HCT116 (cell line): ENCODE data around the gene ADGRL3. TPM values are rescaled to one million over a fixed set of nuclear protein-coding genes. Genes with fewer than 3 reads are reported as not detected.

Source experiments
- ATAC-seq: fragments of 200-7000 bp; cut with Tn5 transposase; 2 replicates; pipeline ENCODE4 v1.9.1; 2020; ENCODE audit warnings: mild to moderate bottlenecking, moderate library complexity
- BruUV-seq: library from RNA; stranded (reverse); fragments of 400-500 nt; replicated peaks from 2 replicates; lab custom pipeline; 2021; lab: Mats Ljungman, UMichigan
- CTCF ChIA-PET: fragments of 300-600 bp; sonication (Branson Sonifier 250); formaldehyde crosslinking; loops from one replicate; lab custom pipeline; 2021; ENCODE audit warnings: antibody characterized with exemption; lab: Charles Lee
- POLR2A ChIA-PET: fragments of 300-600, 350-600 bp; sonication (Branson Sonifier 250); formaldehyde crosslinking; loops from one replicate; lab custom pipeline; 2021; ENCODE audit warnings: antibody characterized with exemption; lab: Charles Lee
- RAD21 ChIA-PET, 2 experiments: fragments of 300-600 bp; sonication (Branson Sonifier 250); formaldehyde crosslinking; loops; one replicate each; lab custom pipeline; 2023; ENCODE audit warnings: low total read pairs in 2 of 2; ENCODE audit not compliant: uncharacterized antibody in 2 of 2, unreplicated experiment in 2 of 2, low non-redundant PET in 1 of 2; lab: Charles Lee
- DNase-seq: peaks from one replicate; pipeline ENCODE4 v3.0.0-alpha.2; 2010; ENCODE audit warnings: low read depth, low spot score
- H2AFZ ChIP-seq: fragments of 200-600 bp; shearing (Covaris generic), sonication (generic); 2 replicates; pipeline ENCODE4 v1.6.1; 2017; ENCODE audit warnings: low read depth, mixed run types, mixed read lengths, antibody characterized with exemption, low read length; ENCODE audit not compliant: poor library complexity, severe bottlenecking
- H3K27ac ChIP-seq: 2 replicates; pipeline ENCODE4 v1.5.1; 2012; ENCODE audit warnings: low read depth, low read length
- H3K27me3 ChIP-seq: fragments of 200-600 bp; sonication (generic); 2 replicates; pipeline ENCODE4 v1.6.1; 2016; ENCODE audit warnings: mixed run types, low read length, mixed read lengths; ENCODE audit not compliant: insufficient read depth
- H3K36me3 ChIP-seq, 2 experiments: fragments of 200-500 bp in 1 of 2; fragments of 200-600 bp in 1 of 2; sonication (Bioruptor generic) in 1 of 2; sonication (generic) in 1 of 2; 2 replicates each; pipeline versions ENCODE4 v1.5.1 to v1.6.1; 2014 to 2016; ENCODE audit warnings: low read length in 2 of 2, inconsistent platforms in 1 of 2, mixed read lengths in 1 of 2, mixed run types in 1 of 2; ENCODE audit not compliant: insufficient read depth in 2 of 2, control insufficient read depth in 1 of 2
- H3K4me1 ChIP-seq, 2 experiments: fragments of 200-600 bp in 1 of 2; sonication (generic) in 1 of 2; 2 replicates each; pipeline versions ENCODE4 v1.5.1 to v1.6.1; 2012 to 2017; ENCODE audit warnings: low read length in 2 of 2, inconsistent platforms in 1 of 2, mild to moderate bottlenecking in 1 of 2, mixed read lengths in 1 of 2, mixed run types in 1 of 2, moderate library complexity in 1 of 2; ENCODE audit not compliant: insufficient read depth in 2 of 2, control insufficient read depth in 1 of 2
- H3K4me2 ChIP-seq: fragments of 200-600 bp; sonication (generic); 2 replicates; pipeline ENCODE4 v1.6.1; 2017; ENCODE audit warnings: mixed run types, low read length, mixed read lengths
- H3K4me3 ChIP-seq, 2 experiments: fragments of 200-600 bp in 1 of 2; sonication (generic) in 1 of 2; replicated peaks in 1 of 2; 2 replicates each; pipeline ENCODE4 v1.5.1; 2011 to 2016; ENCODE audit warnings: low read length in 2 of 2, control low read depth in 1 of 2, low read depth in 1 of 2, mild to moderate bottlenecking in 1 of 2, mixed read lengths in 1 of 2, mixed run types in 1 of 2
- H3K79me2 ChIP-seq: fragments of 200-600 bp; sonication (generic); 2 replicates; pipeline ENCODE4 v1.6.1; 2017; ENCODE audit warnings: mild to moderate bottlenecking, mixed run types, low read length, moderate library complexity, mixed read lengths; ENCODE audit not compliant: insufficient read depth
- H3K9ac ChIP-seq: fragments of 200-600 bp; sonication (generic); 2 replicates; pipeline ENCODE4 v1.6.1; 2016; ENCODE audit warnings: low read length, mixed read lengths
- H3K9me2 ChIP-seq: fragments of 200-600 bp; sonication (generic), shearing (Covaris generic); 2 replicates; pipeline ENCODE4 v1.6.1; 2017; ENCODE audit warnings: mixed run types, mild to moderate bottlenecking, moderate library complexity; ENCODE audit not compliant: insufficient read depth
- H3K9me3 ChIP-seq, 2 experiments: fragments of 200-500 bp in 1 of 2; fragments of 200-600 bp in 1 of 2; sonication (Bioruptor generic) in 1 of 2; sonication (generic) in 1 of 2; 2 replicates each; pipeline ENCODE4 v1.6.1; 2014 to 2017; ENCODE audit warnings: low read length in 2 of 2, mixed read lengths in 2 of 2, inconsistent platforms in 1 of 2, low read depth in 1 of 2, mild to moderate bottlenecking in 1 of 2, mixed run types in 1 of 2, moderate library complexity in 1 of 2; ENCODE audit not compliant: control insufficient read depth in 1 of 2, insufficient read depth in 1 of 2
- H4K20me1 ChIP-seq: fragments of 200-600 bp; sonication (generic), shearing (Covaris generic); 2 replicates; pipeline ENCODE4 v1.6.1; 2017; ENCODE audit warnings: mixed run types, mild to moderate bottlenecking, moderate library complexity; ENCODE audit not compliant: insufficient read depth
- CEBPB ChIP-seq: IDR thresholded peaks from 2 replicates; pipeline ENCODE4 v1.6.1; 2012; ENCODE audit warnings: low read depth
- EZH2phosphoT487 ChIP-seq: fragments of 200-600 bp; IDR thresholded peaks from 2 replicates; pipeline ENCODE4 v1.6.1; 2018; ENCODE audit warnings: antibody characterized with exemption, borderline replicate concordance
- POLR2AphosphoS5 ChIP-seq: IDR thresholded peaks from 2 replicates; pipeline ENCODE4 v1.6.1; 2011; ENCODE audit warnings: mild to moderate bottlenecking, low read depth, low read length, moderate library complexity
- RAD21 ChIP-seq: IDR thresholded peaks from 2 replicates; pipeline ENCODE4 v1.6.1; 2012; ENCODE audit warnings: low read depth, mild to moderate bottlenecking
- REST ChIP-seq: IDR thresholded peaks from 2 replicates; pipeline ENCODE4 v1.6.1; 2012; ENCODE audit warnings: low read depth
- YY1 ChIP-seq: IDR thresholded peaks from 2 replicates; pipeline ENCODE4 v1.6.1; 2011; ENCODE audit warnings: low read length, low read depth, moderate library complexity, mild to moderate bottlenecking; ENCODE audit not compliant: insufficient replicate concordance; ENCODE audit errors: extremely low read depth
- ZBTB33 ChIP-seq: IDR thresholded peaks from 2 replicates; pipeline ENCODE4 v1.6.1; 2011; ENCODE audit warnings: mild to moderate bottlenecking, low read length, moderate library complexity; ENCODE audit not compliant: insufficient replicate concordance; ENCODE audit errors: extremely low read depth
- ZFX ChIP-seq: fragments of 450-650 bp; IDR thresholded peaks from 2 replicates; pipeline ENCODE4 v1.6.1; 2017
- intact Hi-C: fragments of 100-400 bp; cut with micrococcal nuclease; formaldehyde crosslinking; loops from 2 replicates; pipeline ENCODE4 v1.10.0; 2022
- total RNA-seq: library from RNA; stranded (reverse); gene quantifications from one replicate; pipeline ENCODE4 v1.2.1, GENCODE V29; 2021; ENCODE audit not compliant: unreplicated experiment

The ADGRL3 gene
- total RNA-seq, 1 experiment from 2014 or later: not detected

GRCh38 chr4:61831987-61832386 lies 631.9 kb downstream of the ADGRL3 start:
- ATAC-seq: no peak
- no TSS peak for BruUV-seq
- Histone ChIP-seq H3K27ac (no peak overlapping the region), H3K79me2 (no peaks in the 10 kb centered on the region), H3K4me3 (no peak overlapping the region), H3K9ac (no peak overlapping the region), H3K4me2 (no peak overlapping the region), H3K27me3 (no peaks in the 10 kb centered on the region), H4K20me1 (no peaks in the 10 kb centered on the region), H3K36me3 (no peaks in the 10 kb centered on the region), H3K4me1 (no peaks in the 10 kb centered on the region), H3K9me2 (no peaks in the 10 kb centered on the region), H3K9me3 (peaks cover 11 to 15% of the 10 kb centered on the region in 2 experiments; a peak in 2 of 4 replicates), H2AFZ (no peak overlapping the region)
- POLR2A ChIA-PET: no interaction called here
- RAD21 ChIA-PET: no interaction called here
- no peak for TF ChIP-seq ZBTB33
- CTCF ChIA-PET: no interaction called here
- intact Hi-C loops: no loop called here
- no peak for DNase-seq

GRCh38 chr4:61837395-61837794 lies 637.3 kb downstream of the ADGRL3 start:
- ChIA-PET RAD21 (no interaction called here), CTCF (no interaction called here), POLR2A (no interaction called here)
- H3K4me2 ChIP-seq: no peak overlapping the region
- no peaks in the 10 kb centered on the region for H3K4me1 ChIP-seq
- H4K20me1 ChIP-seq: no peaks in the 10 kb centered on the region
- no peak overlapping the region for H3K27ac ChIP-seq
- ATAC-seq (no peak), DNase-seq (no peak)
- no peaks in the 10 kb centered on the region for H3K27me3 ChIP-seq
- intact Hi-C loops: no loop called here
- H3K9ac ChIP-seq: no peak overlapping the region
- H2AFZ ChIP-seq: no peak overlapping the region
- peaks cover 13 to 21% of the 10 kb centered on the region in 2 experiments; a peak in 2 of 4 replicates for H3K9me3 ChIP-seq
- no TSS peak for BruUV-seq
- H3K79me2 ChIP-seq: no peaks in the 10 kb centered on the region
- no peak overlapping the region for H3K4me3 ChIP-seq
- no peaks in the 10 kb centered on the region for H3K9me2 ChIP-seq
- H3K36me3 ChIP-seq: no peaks in the 10 kb centered on the region
- TF ChIP-seq POLR2AphosphoS5: no peak
- TF ChIP-seq EZH2phosphoT487: no peak
- no peak for TF ChIP-seq ZFX
- no peak for TF ChIP-seq CEBPB
- no peak for TF ChIP-seq RAD21
- no peak for TF ChIP-seq REST
- no peak for TF ChIP-seq YY1
- no peak for TF ChIP-seq ZBTB33
